Osteocyte (in vitro differentiated cells): ENCODE data around the gene OLIG1. TPM values are rescaled to one million over a fixed set of nuclear protein-coding genes. Genes with fewer than 3 reads are reported as not detected.

Experiments used
- DNase-seq: peaks from one replicate; pipeline ENCODE4 v3.0.0; 2021; ENCODE audit warnings: mixed read lengths; ENCODE audit not compliant: unreplicated experiment; ENCODE audit errors: extremely low spot score
- H3K27ac Mint-ChIP-seq: one replicate; pipeline ENCODE4 v1.8.0; 2021; ENCODE audit warnings: mild to moderate bottlenecking, mixed read lengths; ENCODE audit not compliant: unreplicated experiment
- H3K27me3 Mint-ChIP-seq: one replicate; pipeline ENCODE4 v1.8.0; 2021; ENCODE audit warnings: mixed read lengths; ENCODE audit not compliant: unreplicated experiment
- H3K36me3 Mint-ChIP-seq: one replicate; pipeline ENCODE4 v1.8.0; 2021; ENCODE audit warnings: mixed read lengths; ENCODE audit not compliant: unreplicated experiment
- H3K4me1 Mint-ChIP-seq: one replicate; pipeline ENCODE4 v1.8.0; 2021; ENCODE audit warnings: mixed read lengths; ENCODE audit not compliant: unreplicated experiment
- H3K4me3 Mint-ChIP-seq: one replicate; pipeline ENCODE4 v1.8.0; 2021; ENCODE audit warnings: mild to moderate bottlenecking, moderate library complexity, mixed read lengths; ENCODE audit not compliant: unreplicated experiment
- H3K9me3 Mint-ChIP-seq: one replicate; pipeline ENCODE4 v1.8.0; 2021; ENCODE audit warnings: mixed read lengths; ENCODE audit not compliant: unreplicated experiment
- CTCF ChIP-seq: fragments of 200-600 bp; sonication (generic); IDR thresholded peaks from 2 replicates; pipeline ENCODE4 v1.5.0; 2021; ENCODE audit warnings: antibody characterized with exemption, mild to moderate bottlenecking, moderate library complexity
- total RNA-seq: library from RNA; stranded (reverse); gene quantifications from 2 replicates; pipeline ENCODE4 v1.2.1, GENCODE V29; 2021

OLIG1 gene
- total RNA-seq, 1 donor from 2014 or later = not detected

- H3K4me1 Mint-ChIP-seq = peaks cover 2% of the 10 kb centered on the region
- TF ChIP-seq CTCF = no peak
- H3K4me3 Mint-ChIP-seq = no peak overlapping the region
- no peak overlapping the region for H3K27ac Mint-ChIP-seq
- H3K27me3 Mint-ChIP-seq = peaks cover 47% of the 10 kb centered on the region
- H3K9me3 Mint-ChIP-seq = no peaks in the 10 kb centered on the region
- peaks cover 2% of the 10 kb centered on the region for H3K36me3 Mint-ChIP-seq
- no peak for DNase-seq
Observed at GRCh38 chr21:33031152-33031911, 38.6 kb upstream of the OLIG1 start.

- DNase-seq = no peak
- Mint-ChIP-seq H3K36me3 (peaks cover 2% of the 10 kb centered on the region), H3K4me1 (peaks cover 7% of the 10 kb centered on the region), H3K9me3 (no peaks in the 10 kb centered on the region), H3K27me3 (peaks cover 39% of the 10 kb centered on the region), H3K27ac (no peak overlapping the region), H3K4me3 (no peak overlapping the region)
- TF ChIP-seq CTCF = no peak
Observed at GRCh38 chr21:33032434-33033047, 37.4 kb upstream of the OLIG1 start.

- no peak for DNase-seq
- H3K36me3 Mint-ChIP-seq = no peaks in the 10 kb centered on the region
- no peak for TF ChIP-seq CTCF
- H3K27me3 Mint-ChIP-seq = peaks cover 37% of the 10 kb centered on the region
- peaks cover 7% of the 10 kb centered on the region for H3K4me1 Mint-ChIP-seq
- H3K27ac Mint-ChIP-seq = no peak overlapping the region
- H3K9me3 Mint-ChIP-seq = no peaks in the 10 kb centered on the region
- H3K4me3 Mint-ChIP-seq = no peak overlapping the region
Observed at GRCh38 chr21:33033094-33033951, 36.6 kb upstream of the OLIG1 start.

- no peak overlapping the region for H3K27ac Mint-ChIP-seq
- no peak overlapping the region for H3K4me3 Mint-ChIP-seq
- H3K4me1 Mint-ChIP-seq = peaks cover 7% of the 10 kb centered on the region
- peaks cover 30% of the 10 kb centered on the region for H3K27me3 Mint-ChIP-seq
- H3K9me3 Mint-ChIP-seq = no peaks in the 10 kb centered on the region
- no peaks in the 10 kb centered on the region for H3K36me3 Mint-ChIP-seq
- DNase-seq = no peak
- TF ChIP-seq CTCF = no peak
Observed at GRCh38 chr21:33033961-33034413, 36.0 kb upstream of the OLIG1 start.

- Mint-ChIP-seq H3K9me3 (no peaks in the 10 kb centered on the region), H3K27me3 (peaks cover 18% of the 10 kb centered on the region), H3K27ac (no peak overlapping the region), H3K4me1 (peaks cover 7% of the 10 kb centered on the region), H3K4me3 (no peak overlapping the region), H3K36me3 (no peaks in the 10 kb centered on the region)
- no peak for DNase-seq
- no peak for TF ChIP-seq CTCF
Observed at GRCh38 chr21:33035147-33035546, 34.8 kb upstream of the OLIG1 start.
